Measurements from ENCODE around the gene SIK2. TPM values are rescaled to one million over a fixed set of nuclear protein-coding genes. Genes with fewer than 3 reads are reported as not detected.
A peak's percentile ranks its signal among the peaks of the same experiment; 100 is the strongest.

SIK2 gene
- total RNA-seq, 4 donors from 2014 or later: 6.6 to 19.1 (median 16.2) TPM

GRCh38 chr11:111633248-111633647 is 31.0 kb downstream of the SIK2 start:
- Histone ChIP-seq H3K4me1 (peaks cover 13 to 75% (median 42%) of the 10 kb centered on the region in 4 donors), H3K27ac (peak overlapping the region; percentile 9 to 60 (median 48)), H3K4me3 (no peak overlapping the region), H3K36me3 (no peaks in the 10 kb centered on the region), H3K9me3 (no peaks in the 10 kb centered on the region), H3K27me3 (no peaks in the 10 kb centered on the region)
- in situ Hi-C loops (cut with MboI; ENCODE audit: low pct_ligation_motif_present in 1 of 4, low pct_unique_long_range_greater_than_20kb in 1 of 4, low sequenced_read_pairs in 3 of 4): no loop called here
- WGBS, 2 donors (ENCODE audit: low coverage in 1 of 2): 46 to 67% methylated on average over 3 of the region's 3 CpGs
- TF ChIP-seq POLR2A (IDR thresholded peaks at IDR 0.05): no peak
- TF ChIP-seq EP300 (IDR thresholded peaks at IDR 0.05; ENCODE audit: low read depth): no peak
- TF ChIP-seq, protein P1, sequence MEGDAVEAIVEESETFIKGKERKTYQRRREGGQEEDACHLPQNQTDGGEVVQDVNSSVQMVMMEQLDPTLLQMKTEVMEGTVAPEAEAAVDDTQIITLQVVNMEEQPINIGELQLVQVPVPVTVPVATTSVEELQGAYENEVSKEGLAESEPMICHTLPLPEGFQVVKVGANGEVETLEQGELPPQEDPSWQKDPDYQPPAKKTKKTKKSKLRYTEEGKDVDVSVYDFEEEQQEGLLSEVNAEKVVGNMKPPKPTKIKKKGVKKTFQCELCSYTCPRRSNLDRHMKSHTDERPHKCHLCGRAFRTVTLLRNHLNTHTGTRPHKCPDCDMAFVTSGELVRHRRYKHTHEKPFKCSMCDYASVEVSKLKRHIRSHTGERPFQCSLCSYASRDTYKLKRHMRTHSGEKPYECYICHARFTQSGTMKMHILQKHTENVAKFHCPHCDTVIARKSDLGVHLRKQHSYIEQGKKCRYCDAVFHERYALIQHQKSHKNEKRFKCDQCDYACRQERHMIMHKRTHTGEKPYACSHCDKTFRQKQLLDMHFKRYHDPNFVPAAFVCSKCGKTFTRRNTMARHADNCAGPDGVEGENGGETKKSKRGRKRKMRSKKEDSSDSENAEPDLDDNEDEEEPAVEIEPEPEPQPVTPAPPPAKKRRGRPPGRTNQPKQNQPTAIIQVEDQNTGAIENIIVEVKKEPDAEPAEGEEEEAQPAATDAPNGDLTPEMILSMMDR (IDR thresholded peaks at IDR 0.05): no peak
- TF ChIP-seq POLR2AphosphoS5 (IDR thresholded peaks at IDR 0.05): no peak
- DNase-seq: no peak
- intact Hi-C loops (cut with DNase I; ENCODE audit: low total_unique reads): no loop called here

DNA sequence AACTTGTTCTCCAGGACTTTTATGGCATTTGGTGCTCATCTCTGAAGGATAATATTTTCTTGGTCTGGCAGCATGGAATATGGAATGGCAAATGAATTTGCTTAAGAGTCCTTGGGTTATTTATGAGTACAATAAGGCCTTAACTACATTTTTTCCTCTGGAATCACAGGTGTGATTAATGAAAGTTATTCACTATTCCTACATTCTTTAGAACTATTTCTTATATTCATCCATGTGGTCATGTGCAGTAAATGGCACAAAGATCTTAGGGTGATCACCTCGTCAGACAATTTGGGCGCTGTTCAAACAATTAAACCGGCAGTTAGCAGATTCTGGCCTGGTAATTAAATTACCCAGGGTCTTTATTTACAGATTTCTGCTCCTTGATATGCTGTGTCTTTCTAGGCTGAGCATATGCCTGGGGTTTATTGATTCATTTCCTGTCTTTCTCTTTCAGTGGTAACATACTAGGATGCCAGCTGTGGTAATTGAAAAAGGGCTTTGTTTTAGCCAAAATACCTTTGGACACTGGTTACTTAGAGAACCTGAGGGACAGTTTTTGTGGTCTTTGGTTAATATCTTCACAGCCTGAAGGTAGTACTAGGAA is 31.6 kb downstream of the SIK2 start:
- Histone ChIP-seq H3K9me3 (no peaks in the 10 kb centered on the region), H3K36me3 (no peaks in the 10 kb centered on the region), H3K4me3 (no peak overlapping the region), H3K27me3 (no peaks in the 10 kb centered on the region), H3K27ac (peak overlapping the region; percentile 9 to 60 (median 48)), H3K4me1 (peaks cover 13 to 69% (median 37%) of the 10 kb centered on the region in 4 donors)
- no peak for DNase-seq
- 40 to 63% methylated on average over 3 of the region's 3 CpGs for WGBS, 2 donors (ENCODE audit: low coverage in 1 of 2)
- in situ Hi-C loops (cut with MboI; ENCODE audit: low pct_ligation_motif_present in 1 of 4, low pct_unique_long_range_greater_than_20kb in 1 of 4, low sequenced_read_pairs in 3 of 4): no loop called here
- TF ChIP-seq, protein P1 (IDR thresholded peaks at IDR 0.05): no peak
- TF ChIP-seq POLR2AphosphoS5 (IDR thresholded peaks at IDR 0.05): no peak
- no peak for TF ChIP-seq POLR2A (IDR thresholded peaks at IDR 0.05)
- no peak for TF ChIP-seq EP300 (IDR thresholded peaks at IDR 0.05; ENCODE audit: low read depth)
- intact Hi-C loops (cut with DNase I; ENCODE audit: low total_unique reads): no loop called here

DNA sequence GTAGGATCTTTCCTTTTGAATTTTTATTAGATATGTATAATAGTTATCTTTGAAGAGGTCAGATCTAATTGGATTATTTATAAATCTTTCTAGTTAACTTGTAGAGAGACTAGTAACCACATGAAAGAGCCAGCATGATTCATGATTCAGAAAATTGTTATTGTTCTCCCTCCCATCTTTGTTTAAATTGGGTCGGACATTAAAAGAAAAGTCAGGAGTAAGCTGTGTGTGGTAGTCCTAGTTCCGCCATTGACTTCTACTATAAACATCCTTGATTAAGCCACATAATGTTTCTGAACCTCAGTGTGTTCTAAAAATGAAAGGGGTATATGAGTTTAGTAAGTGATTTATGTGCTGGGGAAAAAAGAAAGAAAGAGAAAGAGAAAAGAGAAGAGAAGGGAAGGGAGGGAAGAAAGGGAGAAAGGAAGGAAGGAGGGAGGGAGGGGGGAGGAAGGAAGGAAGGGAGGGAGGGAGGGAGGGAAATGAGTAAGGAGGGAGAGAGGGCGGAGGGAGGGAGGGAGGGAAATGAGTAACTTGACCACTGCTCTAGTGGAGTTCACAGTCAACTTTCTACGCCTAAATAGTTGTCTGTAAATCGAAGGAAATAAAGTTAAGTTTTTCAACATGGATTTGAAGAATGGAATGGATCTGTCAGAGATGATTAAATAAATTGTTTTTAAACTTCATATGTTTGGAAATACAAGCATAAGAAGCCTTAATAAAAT is 32.9 kb downstream of the SIK2 start:
- DNase-seq: no peak
- Histone ChIP-seq H3K27ac (peak overlapping the region; percentile 44 to 60 (median 55)), H3K27me3 (no peaks in the 10 kb centered on the region), H3K36me3 (no peaks in the 10 kb centered on the region), H3K4me1 (peaks cover 13 to 65% (median 34%) of the 10 kb centered on the region in 4 donors), H3K4me3 (no peak overlapping the region), H3K9me3 (no peaks in the 10 kb centered on the region)
- TF ChIP-seq EP300 (IDR thresholded peaks at IDR 0.05; ENCODE audit: low read depth) (no peak), POLR2A (IDR thresholded peaks at IDR 0.05) (no peak), POLR2AphosphoS5 (IDR thresholded peaks at IDR 0.05) (no peak)
- TF ChIP-seq, protein P1 (IDR thresholded peaks at IDR 0.05): no peak
- in situ Hi-C loops (cut with MboI; ENCODE audit: low pct_ligation_motif_present in 1 of 4, low pct_unique_long_range_greater_than_20kb in 1 of 4, low sequenced_read_pairs in 3 of 4) (no loop called here), intact Hi-C loops (cut with DNase I; ENCODE audit: low total_unique reads) (no loop called here)
- WGBS, 2 donors (ENCODE audit: low coverage in 1 of 2): 47 to 48% methylated on average over 5 of the region's 5 CpGs

DNA sequence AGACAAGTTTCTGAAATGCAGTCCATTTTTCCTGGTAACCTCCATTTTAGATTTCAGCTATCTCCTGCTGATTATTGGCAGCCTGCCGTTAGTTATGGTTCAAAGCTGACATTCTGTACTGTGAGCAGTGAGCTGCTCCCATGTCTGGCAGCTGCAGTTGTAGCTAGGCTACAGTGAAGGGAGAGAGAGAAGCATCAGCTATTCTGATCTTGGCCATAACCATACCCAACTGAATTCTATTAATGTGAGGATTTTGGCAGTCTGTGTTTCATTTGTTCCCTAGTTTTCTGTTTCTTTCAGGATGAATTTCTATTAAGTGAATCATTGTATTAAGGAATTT is 33.4 kb downstream of the SIK2 start:
- TF ChIP-seq POLR2AphosphoS5 (IDR thresholded peaks at IDR 0.05) (peak in 1 of 3 donors; percentile 20), POLR2A (IDR thresholded peaks at IDR 0.05) (no peak), EP300 (IDR thresholded peaks at IDR 0.05; ENCODE audit: low read depth) (no peak)
- TF ChIP-seq, protein P1 (IDR thresholded peaks at IDR 0.05): no peak
- no peak overlapping the region for H3K4me3 ChIP-seq
- H3K27ac ChIP-seq: peak overlapping the region; percentile 25 to 60 (median 55)
- in situ Hi-C loops (cut with MboI; ENCODE audit: low pct_ligation_motif_present in 1 of 4, low pct_unique_long_range_greater_than_20kb in 1 of 4, low sequenced_read_pairs in 3 of 4) (no loop called here), intact Hi-C loops (cut with DNase I; ENCODE audit: low total_unique reads) (no loop called here)
- peak; percentile 24 for DNase-seq
- peaks cover 13 to 63% (median 33%) of the 10 kb centered on the region in 4 donors for H3K4me1 ChIP-seq
- no peaks in the 10 kb centered on the region for H3K9me3 ChIP-seq
- 29 to 36% methylated on average over 1 of the region's 1 CpG for WGBS, 2 donors (ENCODE audit: low coverage in 1 of 2)
- no peaks in the 10 kb centered on the region for H3K36me3 ChIP-seq
- no peaks in the 10 kb centered on the region for H3K27me3 ChIP-seq
